ENCODE results near the gene PTBP1.
"Not testable (repeated sequence)": the region's sequence is repeated elsewhere in the genome, so short reads cannot be mapped to it uniquely, and the experiment has no call there.

PTBP1 gene

DNA sequence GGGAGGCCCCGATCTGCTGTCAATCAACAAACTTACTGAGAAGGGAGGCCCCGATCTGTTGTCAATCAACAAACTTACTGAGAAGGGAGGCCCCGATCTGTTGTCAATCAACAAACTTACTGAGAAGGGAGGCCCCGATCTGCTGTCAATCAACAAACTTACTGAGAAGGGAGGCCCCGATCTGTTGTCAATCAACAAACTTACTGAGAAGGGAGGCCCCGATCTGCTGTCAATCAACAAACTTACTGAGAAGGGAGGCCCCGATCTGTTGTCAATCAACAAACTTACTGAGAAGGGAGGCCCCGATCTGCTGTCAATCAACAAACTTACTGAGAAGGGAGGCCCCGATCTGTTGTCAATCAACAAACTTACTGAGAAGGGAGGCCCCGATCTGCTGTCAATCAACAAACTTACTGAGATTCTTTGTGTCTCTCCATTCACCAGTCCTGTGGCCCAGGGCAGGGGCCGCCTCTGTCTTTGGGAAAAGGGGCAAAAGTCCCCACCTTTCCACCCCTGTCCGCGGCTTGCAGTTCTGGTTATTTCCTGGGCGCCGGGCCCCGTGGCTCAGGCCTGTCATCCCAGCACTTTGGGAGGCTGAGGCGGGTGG lies 56.5 kb downstream of the PTBP1 start:
- DNase-seq (ENCODE audit: low read depth, low spot score), result not testable (repeated sequence)

GRCh38 chr19:854549-854948 lies 57.3 kb downstream of the PTBP1 start:
- no peak for DNase-seq (ENCODE audit: low read depth, low spot score)

GRCh38 chr19:855142-855541 lies 57.9 kb downstream of the PTBP1 start:
- no peak for DNase-seq (ENCODE audit: low read depth, low spot score)

DNA sequence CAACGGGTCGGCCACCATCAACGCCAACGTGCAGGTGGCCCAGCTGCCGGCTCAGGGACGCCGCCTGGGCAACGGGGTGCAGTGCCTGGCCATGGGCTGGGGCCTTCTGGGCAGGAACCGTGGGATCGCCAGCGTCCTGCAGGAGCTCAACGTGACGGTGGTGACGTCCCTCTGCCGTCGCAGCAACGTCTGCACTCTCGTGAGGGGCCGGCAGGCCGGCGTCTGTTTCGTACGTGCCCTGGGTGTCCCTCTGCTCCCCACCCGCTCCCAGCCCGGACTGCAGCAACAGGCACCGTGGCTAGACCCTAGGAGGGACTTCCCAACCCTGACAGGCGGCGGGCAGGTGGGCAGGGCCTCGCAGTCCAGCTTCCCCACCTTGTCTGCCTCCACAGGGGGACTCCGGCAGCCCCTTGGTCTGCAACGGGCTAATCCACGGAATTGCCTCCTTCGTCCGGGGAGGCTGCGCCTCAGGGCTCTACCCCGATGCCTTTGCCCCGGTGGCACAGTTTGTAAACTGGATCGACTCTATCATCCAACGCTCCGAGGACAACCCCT lies 58.4 kb downstream of the PTBP1 start:
- DNase-seq (ENCODE audit: low read depth, low spot score), result no peak

DNA sequence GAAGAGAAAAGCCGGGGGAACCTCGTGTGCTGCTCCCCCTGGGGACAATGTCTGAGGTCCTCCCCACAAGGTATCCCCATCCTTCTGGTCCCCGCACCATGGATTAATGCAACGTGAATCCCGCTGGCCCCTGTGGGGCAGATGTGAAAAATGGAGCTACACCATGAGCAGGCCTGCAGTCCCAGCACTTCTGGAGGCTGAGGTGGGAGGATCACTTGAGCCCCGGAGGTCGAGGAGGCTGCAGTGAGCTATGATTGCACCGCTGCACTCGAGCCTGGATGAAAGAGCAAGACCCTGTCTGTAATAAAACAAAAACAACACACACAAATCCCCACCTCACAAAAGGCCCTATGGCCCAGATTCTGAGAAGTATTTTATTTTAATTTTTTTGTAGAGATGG lies 61.0 kb downstream of the PTBP1 start:
- DNase-seq (ENCODE audit: low read depth, low spot score), result no peak

- no peak for DNase-seq (ENCODE audit: low read depth, low spot score)
These were observed 61.9 kb downstream of the PTBP1 start, which contains the start of gene CFD for GRCh38 chr19:858868-859843. Gene CFD (plus strand): TSS chr19:859664. CDS start chr19:859690, 26 bp downstream.

DNA sequence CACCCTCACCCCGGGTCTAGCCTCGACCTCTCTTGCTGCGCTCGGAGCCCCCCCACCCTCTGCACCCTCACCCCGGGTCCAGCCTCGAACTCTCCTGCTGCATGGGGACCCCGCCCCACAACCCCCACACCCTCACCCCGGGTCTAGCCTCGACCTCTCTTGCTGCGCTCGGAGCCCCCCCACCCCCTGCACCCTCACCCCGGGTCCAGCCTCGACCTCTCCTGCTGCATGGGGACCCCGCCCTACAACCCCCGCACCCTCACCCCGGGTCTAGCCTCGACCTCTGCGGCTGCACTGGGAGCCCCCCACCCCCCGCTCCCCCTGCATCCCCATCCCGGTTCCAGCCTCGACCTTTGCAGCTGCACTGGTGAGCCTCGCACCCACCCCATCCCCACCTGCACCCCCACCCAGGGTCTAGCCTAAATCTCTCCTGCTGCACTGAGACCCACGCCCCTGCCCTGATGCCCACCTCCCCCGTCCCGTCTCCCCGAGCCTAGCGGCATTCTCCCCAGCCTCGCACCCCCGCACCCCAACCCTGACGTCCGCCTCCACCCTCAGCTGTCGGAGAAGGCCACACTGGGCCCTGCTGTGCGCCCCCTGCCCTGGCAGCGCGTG lies 64.0 kb downstream of the PTBP1 start:
- DNase-seq (ENCODE audit: low read depth, low spot score), result no peak

Data from smooth muscle cell of the brain vasculature (primary cell).